Peyer's patch (tissue), 4 donors: ENCODE measurements around the gene NEIL1. TPM values are rescaled to one million over a fixed set of nuclear protein-coding genes. Genes with fewer than 3 reads are reported as not detected.
A peak's percentile ranks its signal among the peaks of the same experiment; 100 is the strongest.
"Not testable (repeated sequence)": the region's sequence is repeated elsewhere in the genome, so short reads cannot be mapped to it uniquely, and the experiment has no call there.

Experiments used
- DNase-seq, 3 donors: peaks; one replicate each; pipeline ENCODE4 v3.0.0-alpha.2; 2017 to 2019
- H3K27ac ChIP-seq, 4 donors: fragments of 200-600 bp; sonication (generic); one replicate each; pipeline ENCODE4 v1.5.1; 2016 to 2019
- H3K27me3 ChIP-seq, 2 donors: fragments of 200-600 bp; sonication (generic); one replicate each; pipeline ENCODE4 v1.5.1; 2019
- H3K36me3 ChIP-seq, 3 donors: fragments of 200-600 bp; sonication (generic); one replicate each; pipeline ENCODE4 v1.5.1; 2016 to 2019
- H3K4me1 ChIP-seq, 4 donors: fragments of 200-600 bp; sonication (generic); one replicate each; pipeline ENCODE4 v1.5.1; 2016 to 2019
- H3K4me3 ChIP-seq, 4 donors: fragments of 200-600 bp; sonication (generic); 1 replicate in 3 of 4; 2 replicates in 1 of 4; pipeline ENCODE4 v1.5.1; 2016 to 2019; ENCODE audit warnings: mild to moderate bottlenecking in 1 of 4
- H3K9me3 ChIP-seq, 4 donors: fragments of 200-600 bp; sonication (generic); one replicate each; pipeline ENCODE4 v1.5.1; 2016 to 2019; ENCODE audit warnings: mild to moderate bottlenecking in 1 of 4
- POLR2A ChIP-seq, 2 donors: fragments of 450-650 bp; IDR thresholded peaks; one replicate each; pipeline ENCODE4 v1.5.1; 2017; ENCODE audit warnings: antibody characterized with exemption in 2 of 2, mild to moderate bottlenecking in 2 of 2, moderate library complexity in 2 of 2
- total RNA-seq, 4 donors: library from RNA; depleted of rRNA; stranded (reverse); fragments of >200 nt; gene quantifications; one replicate each; pipeline ENCODE4 v1.1.0, GENCODE V29; 2016
- TF ChIP-seq, protein P1 (sequence below), 6 experiments: fragments of 450-650 bp in 4 of 6; fragments of 200-600 bp in 2 of 6; sonication (generic) in 1 of 6; IDR thresholded peaks; one replicate each; pipeline ENCODE4 v1.5.1; 2017 to 2019; ENCODE audit warnings: antibody characterized with exemption in 6 of 6, mild to moderate bottlenecking in 3 of 6, moderate library complexity in 1 of 6

NEIL1 gene
- total RNA-seq, 4 donors from 2014 or later: 63.7 to 173 (median 112) TPM

DNA sequence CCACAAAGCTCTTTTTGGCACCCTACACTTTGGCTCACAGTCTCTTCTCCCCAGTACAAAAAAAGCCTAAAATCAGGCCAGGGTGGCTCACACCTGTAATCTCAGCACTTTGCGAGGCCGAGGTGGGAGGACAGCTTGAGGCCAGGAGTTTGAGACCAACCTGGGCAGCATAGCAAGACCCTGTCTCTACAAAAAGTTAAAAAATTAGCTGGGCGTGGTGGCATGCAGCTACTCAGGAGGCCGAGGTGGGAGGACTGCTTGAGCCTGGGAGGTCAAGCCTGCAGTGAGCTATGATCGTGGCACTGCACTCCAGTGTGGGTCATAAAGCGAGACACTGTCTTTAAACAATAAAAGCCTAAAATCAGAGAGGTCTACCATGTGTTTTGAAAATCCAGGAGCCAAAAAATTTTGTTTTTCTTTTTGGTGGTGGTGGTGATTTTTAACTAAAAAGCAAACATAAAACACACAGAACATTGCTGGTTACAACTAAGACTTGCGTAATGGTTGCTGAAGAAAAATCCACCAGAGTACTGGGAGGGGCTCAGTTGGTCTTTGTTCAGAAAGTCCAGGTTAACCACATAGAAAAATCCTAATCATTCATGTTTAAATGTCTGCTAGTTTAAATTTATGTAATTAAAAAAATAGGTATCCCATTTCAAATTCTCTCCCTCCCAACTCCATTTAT is 23.2 kb downstream of the NEIL1 start:
- TF ChIP-seq POLR2A (IDR thresholded peaks at IDR 0.05): no peak
- TF ChIP-seq, protein P1, sequence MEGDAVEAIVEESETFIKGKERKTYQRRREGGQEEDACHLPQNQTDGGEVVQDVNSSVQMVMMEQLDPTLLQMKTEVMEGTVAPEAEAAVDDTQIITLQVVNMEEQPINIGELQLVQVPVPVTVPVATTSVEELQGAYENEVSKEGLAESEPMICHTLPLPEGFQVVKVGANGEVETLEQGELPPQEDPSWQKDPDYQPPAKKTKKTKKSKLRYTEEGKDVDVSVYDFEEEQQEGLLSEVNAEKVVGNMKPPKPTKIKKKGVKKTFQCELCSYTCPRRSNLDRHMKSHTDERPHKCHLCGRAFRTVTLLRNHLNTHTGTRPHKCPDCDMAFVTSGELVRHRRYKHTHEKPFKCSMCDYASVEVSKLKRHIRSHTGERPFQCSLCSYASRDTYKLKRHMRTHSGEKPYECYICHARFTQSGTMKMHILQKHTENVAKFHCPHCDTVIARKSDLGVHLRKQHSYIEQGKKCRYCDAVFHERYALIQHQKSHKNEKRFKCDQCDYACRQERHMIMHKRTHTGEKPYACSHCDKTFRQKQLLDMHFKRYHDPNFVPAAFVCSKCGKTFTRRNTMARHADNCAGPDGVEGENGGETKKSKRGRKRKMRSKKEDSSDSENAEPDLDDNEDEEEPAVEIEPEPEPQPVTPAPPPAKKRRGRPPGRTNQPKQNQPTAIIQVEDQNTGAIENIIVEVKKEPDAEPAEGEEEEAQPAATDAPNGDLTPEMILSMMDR (IDR thresholded peaks at IDR 0.05): no peak
- Histone ChIP-seq H3K27ac (peak overlapping the region in 2 of 4 donors; percentile 98 to 100), H3K9me3 (no peaks in the 10 kb centered on the region), H3K27me3 (no peaks in the 10 kb centered on the region), H3K4me1 (peaks cover 0 to 20% (median 6%) of the 10 kb centered on the region in 4 donors), H3K4me3 (no peak overlapping the region), H3K36me3 (peaks cover 0 to 60% (median 0%) of the 10 kb centered on the region in 3 donors)
- no peak for DNase-seq

DNA sequence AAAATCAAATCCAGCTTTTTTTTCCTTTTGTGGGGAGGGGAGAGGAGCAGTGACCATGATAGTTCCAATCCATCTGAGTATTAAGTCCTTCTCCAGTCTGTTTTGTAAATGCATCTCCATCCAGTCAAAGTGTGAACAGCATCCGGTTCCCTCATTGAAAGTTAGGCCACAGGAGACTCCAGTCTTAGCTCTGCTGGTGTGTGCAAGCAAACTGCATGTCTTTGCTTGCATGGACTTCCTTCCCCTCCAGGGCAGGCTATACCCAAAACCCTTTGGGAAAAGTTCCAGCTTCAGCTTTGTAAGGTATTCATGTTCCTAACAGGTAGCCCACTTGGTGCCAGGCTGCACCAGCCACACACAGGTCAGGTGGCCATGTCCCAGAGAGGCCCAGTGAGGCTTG is 24.6 kb downstream of the NEIL1 start:
- H3K27me3 ChIP-seq: no peaks in the 10 kb centered on the region
- no peak for DNase-seq
- no peaks in the 10 kb centered on the region for H3K9me3 ChIP-seq
- peaks cover 0 to 60% (median 0%) of the 10 kb centered on the region in 3 donors for H3K36me3 ChIP-seq
- no peak overlapping the region for H3K4me3 ChIP-seq
- no peak for TF ChIP-seq POLR2A (IDR thresholded peaks at IDR 0.05)
- TF ChIP-seq, protein P1 (IDR thresholded peaks at IDR 0.05): no peak
- peaks cover 0 to 20% (median 6%) of the 10 kb centered on the region in 4 donors for H3K4me1 ChIP-seq
- H3K27ac ChIP-seq: no peak overlapping the region

DNA sequence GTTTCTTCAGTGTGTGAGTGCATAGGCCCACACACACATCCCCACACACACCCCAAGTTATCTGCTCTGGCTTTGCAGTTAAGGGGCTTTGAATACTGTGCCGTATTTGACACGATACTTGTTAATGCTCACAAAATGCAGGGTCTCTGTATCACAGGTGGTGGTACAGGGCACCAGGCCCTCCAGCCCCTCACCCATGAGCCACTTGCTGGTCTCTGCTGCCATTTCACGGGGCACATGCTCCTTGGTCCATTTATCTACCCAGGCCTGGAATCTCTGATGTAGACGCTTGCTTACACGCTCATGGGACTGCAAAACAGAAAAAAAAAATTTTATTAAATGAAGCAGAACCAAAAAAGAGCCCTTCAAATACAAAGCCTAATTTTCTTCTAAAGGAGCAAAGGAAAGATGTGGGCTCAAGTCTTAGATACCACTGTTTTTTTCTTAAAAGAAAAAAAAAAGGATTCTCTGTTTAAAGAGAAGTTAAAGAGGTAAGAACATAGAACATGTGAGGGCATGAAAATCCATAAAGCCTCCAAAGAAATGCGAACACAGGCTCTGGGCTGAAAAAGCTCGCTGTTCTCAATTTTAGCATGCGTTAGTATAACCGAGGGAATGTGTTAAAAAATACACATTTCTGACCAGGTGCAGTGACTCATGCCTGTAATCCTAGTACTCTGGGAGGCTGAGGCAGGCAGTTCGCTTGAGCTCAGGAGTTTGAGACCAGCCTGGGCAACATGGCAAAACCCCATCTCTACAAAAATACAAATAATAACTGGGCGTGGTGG is 25.3 kb downstream of the NEIL1 start:
- TF ChIP-seq POLR2A (IDR thresholded peaks at IDR 0.05): no peak
- TF ChIP-seq, protein P1 (IDR thresholded peaks at IDR 0.05): no peak
- Histone ChIP-seq H3K9me3 (no peaks in the 10 kb centered on the region), H3K4me3 (no peak overlapping the region), H3K27me3 (no peaks in the 10 kb centered on the region), H3K4me1 (peaks cover 0 to 20% (median 6%) of the 10 kb centered on the region in 4 donors), H3K27ac (no peak overlapping the region), H3K36me3 (peaks cover 0 to 61% (median 0%) of the 10 kb centered on the region in 3 donors)
- no peak for DNase-seq

DNA sequence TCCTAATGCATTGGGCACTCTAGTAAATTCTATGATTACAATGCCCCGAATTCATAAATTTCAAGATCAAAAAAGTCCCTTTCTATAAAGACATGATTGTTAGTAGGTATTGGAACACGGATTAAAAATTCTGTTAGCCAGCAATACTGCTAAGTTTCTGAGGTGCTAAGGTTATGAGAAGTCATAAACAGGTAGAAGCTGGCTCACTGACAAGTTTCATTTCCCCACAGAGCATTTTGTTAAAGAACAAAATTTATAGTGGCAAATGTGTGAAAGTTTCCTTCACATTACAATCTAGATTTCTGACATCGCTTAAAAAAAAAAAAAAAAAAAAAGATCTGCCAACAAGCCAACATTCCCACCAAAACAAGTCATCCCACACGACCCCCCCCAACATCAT is 33.9 kb downstream of the NEIL1 start:
- TF ChIP-seq, protein P1 (IDR thresholded peaks at IDR 0.05): no peak
- TF ChIP-seq POLR2A (IDR thresholded peaks at IDR 0.05): no peak
- Histone ChIP-seq H3K9me3 (no peaks in the 10 kb centered on the region), H3K36me3 (peaks cover 0 to 89% (median 3%) of the 10 kb centered on the region in 3 donors), H3K27me3 (no peaks in the 10 kb centered on the region), H3K4me1 (peaks cover 0 to 3% (median 0%) of the 10 kb centered on the region in 4 donors), H3K4me3 (no peak overlapping the region), H3K27ac (no peak overlapping the region)
- no peak for DNase-seq

DNA sequence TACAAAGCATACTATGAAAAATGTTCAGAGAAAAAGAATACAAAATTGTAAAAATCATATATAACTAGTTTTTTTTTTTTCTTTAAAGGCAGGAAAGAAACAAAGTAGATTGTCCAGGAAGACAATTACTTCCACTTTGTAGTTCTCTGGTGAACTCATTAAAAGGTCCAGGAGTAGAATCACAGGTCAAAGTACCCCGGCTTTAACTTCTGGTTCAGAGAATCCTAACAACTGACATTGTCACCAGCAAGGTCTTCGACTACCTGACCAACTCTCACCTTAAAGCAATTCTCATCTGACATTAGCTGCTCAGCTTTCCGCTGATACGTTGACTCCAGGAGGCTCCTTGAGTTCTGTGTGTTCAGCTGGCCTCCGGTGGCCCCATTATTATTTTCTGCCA is 37.1 kb downstream of the NEIL1 start:
- not testable (repeated sequence) for H3K27me3 ChIP-seq, H3K4me1 ChIP-seq, DNase-seq, H3K9me3 ChIP-seq, H3K4me3 ChIP-seq
- Histone ChIP-seq H3K36me3 (peaks cover 0 to 88% (median 3%) of the 10 kb centered on the region in 3 donors), H3K27ac (peak overlapping the region in 1 of 4 donors; percentile 16)

DNA sequence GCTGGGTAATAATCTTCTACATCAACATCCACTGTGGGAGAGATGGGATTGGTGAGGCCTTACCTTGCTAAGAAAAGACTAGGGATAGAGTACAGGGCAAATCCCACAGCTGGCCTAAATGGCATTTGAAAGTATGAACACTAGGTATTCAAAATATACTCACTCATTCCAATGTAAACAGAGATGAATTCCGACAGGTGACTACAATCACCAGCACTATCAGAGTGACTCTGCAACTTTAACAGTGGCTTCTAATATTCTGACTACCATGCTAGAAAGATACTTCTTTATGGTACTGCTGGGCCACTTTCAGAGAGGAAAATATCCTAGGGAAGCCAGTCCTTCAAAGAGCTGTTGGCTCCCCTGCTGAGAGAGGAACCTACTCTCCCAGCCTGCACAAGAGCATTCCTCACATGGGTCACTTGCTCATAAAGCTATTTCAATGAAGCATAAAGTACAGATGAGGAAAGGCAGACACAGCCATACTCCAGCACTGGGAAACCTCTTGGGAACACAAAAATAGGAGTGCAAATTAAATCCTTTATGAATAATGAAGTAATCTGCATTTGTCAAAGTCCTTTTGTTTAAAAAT is 43.0 kb downstream of the NEIL1 start:
- H3K27ac ChIP-seq: no peak overlapping the region
- H3K27me3 ChIP-seq: no peaks in the 10 kb centered on the region
- TF ChIP-seq POLR2A (IDR thresholded peaks at IDR 0.05): no peak
- TF ChIP-seq, protein P1 (IDR thresholded peaks at IDR 0.05): no peak
- H3K4me3 ChIP-seq: no peak overlapping the region
- H3K4me1 ChIP-seq: no peaks in the 10 kb centered on the region
- peaks cover 0 to 90% (median 0%) of the 10 kb centered on the region in 3 donors for H3K36me3 ChIP-seq
- no peaks in the 10 kb centered on the region for H3K9me3 ChIP-seq
- no peak for DNase-seq
